Measurements from ENCODE around the gene MFSD6. TPM values are rescaled to one million over a fixed set of nuclear protein-coding genes. Genes with fewer than 3 reads are reported as not detected.

MFSD6 gene
- total RNA-seq, 1 experiment from 2014 or later: 20.9 TPM

DNA sequence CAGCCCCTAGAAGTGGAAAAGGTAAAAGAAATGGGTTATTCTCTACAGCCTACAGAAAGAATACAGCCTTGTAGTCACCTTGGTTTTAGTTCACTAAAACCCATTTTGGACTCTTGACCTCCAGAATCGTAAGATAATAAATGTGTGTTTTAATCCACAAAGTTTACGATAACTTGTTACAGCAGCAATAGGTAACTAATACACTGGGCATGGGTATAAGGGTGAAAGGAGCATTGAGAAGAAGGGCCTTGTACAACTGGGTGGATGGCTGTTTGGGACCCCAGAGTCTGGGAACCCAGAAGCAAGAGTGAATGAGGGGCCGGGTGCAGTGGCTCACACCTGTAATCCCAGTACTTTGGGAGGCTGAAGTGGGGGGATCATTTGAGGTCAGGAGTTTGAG lies 2.2 kb upstream of the MFSD6 start:
- no peak overlapping the region for H3K9ac ChIP-seq (ENCODE audit: low read length)
- ChIA-PET POLR2A (ENCODE audit: unreplicated experiment) (no interaction called here), CTCF (no interaction called here)
- H3F3A ChIP-seq (ENCODE audit: low read length, unreplicated experiment): no peaks in the 10 kb centered on the region
- no peak for TF ChIP-seq EZH2 (IDR thresholded peaks at IDR 0.05; ENCODE audit: low read length, unreplicated experiment)
- no peak overlapping the region for H2AFZ ChIP-seq (ENCODE audit: low read length)
- no peaks in the 10 kb centered on the region for H3K79me2 ChIP-seq (ENCODE audit: low read length)
- no peaks in the 10 kb centered on the region for H4K20me1 ChIP-seq (ENCODE audit: low read length)
- no peaks in the 10 kb centered on the region for H3K9me3 ChIP-seq (ENCODE audit: low read length)
- no peaks in the 10 kb centered on the region for H3K27me3 ChIP-seq (ENCODE audit: low read length)
- H3K27ac ChIP-seq (ENCODE audit: low read length): no peak overlapping the region
- no peak for ATAC-seq
- H3K36me3 ChIP-seq (ENCODE audit: low read depth, low read length): no peaks in the 10 kb centered on the region
- BruUV-seq (replicated peaks): no TSS peak
- peaks cover 20% of the 10 kb centered on the region for H3K4me1 ChIP-seq (ENCODE audit: insufficient read depth, low read length)
- no peak overlapping the region for H3K4me3 ChIP-seq (ENCODE audit: low read length)
- DNase-seq: no peak
- H3K4me2 ChIP-seq (ENCODE audit: low read length): no peak overlapping the region
- intact Hi-C loops (cut with micrococcal nuclease): loop anchor here (5.0 kb wide), 1 partner anchor 61 kb away; no protein-coding TSS in a partner anchor
- no peaks in the 10 kb centered on the region for H3K9me2 ChIP-seq (replicated peaks; ENCODE audit: low read length)

DNA sequence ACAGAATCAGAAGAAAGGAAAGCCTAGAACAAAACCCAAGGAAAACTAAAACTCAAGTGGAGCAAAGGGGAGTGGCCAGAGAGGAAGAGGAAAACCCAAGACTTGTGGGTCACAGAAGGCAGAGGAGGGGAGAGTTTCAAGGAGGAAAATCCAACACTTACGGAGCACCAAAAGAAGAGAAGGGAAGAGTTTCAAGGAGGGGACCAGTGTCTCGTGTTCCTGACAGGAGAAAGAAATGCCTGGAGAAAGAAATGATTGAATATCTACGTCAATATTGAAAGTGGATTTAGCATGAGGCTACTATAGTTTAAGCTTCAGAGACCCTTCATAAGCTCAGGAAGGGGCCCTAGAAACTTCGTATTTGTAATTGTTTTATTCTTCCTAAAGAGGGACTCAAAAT lies 1.4 kb upstream of the MFSD6 start:
- no peak for TF ChIP-seq EZH2phosphoT487 (IDR thresholded peaks at IDR 0.05; ENCODE audit: borderline replicate concordance, low read length)
- no peak for TF ChIP-seq EZH2 (IDR thresholded peaks at IDR 0.05; ENCODE audit: low read length, unreplicated experiment)
- TF ChIP-seq, protein P1, sequence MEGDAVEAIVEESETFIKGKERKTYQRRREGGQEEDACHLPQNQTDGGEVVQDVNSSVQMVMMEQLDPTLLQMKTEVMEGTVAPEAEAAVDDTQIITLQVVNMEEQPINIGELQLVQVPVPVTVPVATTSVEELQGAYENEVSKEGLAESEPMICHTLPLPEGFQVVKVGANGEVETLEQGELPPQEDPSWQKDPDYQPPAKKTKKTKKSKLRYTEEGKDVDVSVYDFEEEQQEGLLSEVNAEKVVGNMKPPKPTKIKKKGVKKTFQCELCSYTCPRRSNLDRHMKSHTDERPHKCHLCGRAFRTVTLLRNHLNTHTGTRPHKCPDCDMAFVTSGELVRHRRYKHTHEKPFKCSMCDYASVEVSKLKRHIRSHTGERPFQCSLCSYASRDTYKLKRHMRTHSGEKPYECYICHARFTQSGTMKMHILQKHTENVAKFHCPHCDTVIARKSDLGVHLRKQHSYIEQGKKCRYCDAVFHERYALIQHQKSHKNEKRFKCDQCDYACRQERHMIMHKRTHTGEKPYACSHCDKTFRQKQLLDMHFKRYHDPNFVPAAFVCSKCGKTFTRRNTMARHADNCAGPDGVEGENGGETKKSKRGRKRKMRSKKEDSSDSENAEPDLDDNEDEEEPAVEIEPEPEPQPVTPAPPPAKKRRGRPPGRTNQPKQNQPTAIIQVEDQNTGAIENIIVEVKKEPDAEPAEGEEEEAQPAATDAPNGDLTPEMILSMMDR (conservative IDR thresholded peaks at IDR 0.05; ENCODE audit: low read depth, low read length): no peak
- peaks cover 20% of the 10 kb centered on the region for H3K4me1 ChIP-seq (ENCODE audit: insufficient read depth, low read length)
- H3K9me2 ChIP-seq (replicated peaks; ENCODE audit: low read length): no peaks in the 10 kb centered on the region
- H3K9me3 ChIP-seq (ENCODE audit: low read length): no peaks in the 10 kb centered on the region
- no peaks in the 10 kb centered on the region for H4K20me1 ChIP-seq (ENCODE audit: low read length)
- no peaks in the 10 kb centered on the region for H3F3A ChIP-seq (ENCODE audit: low read length, unreplicated experiment)
- CTCF ChIA-PET: no interaction called here
- no peaks in the 10 kb centered on the region for H3K27me3 ChIP-seq (ENCODE audit: low read length)
- intact Hi-C loops (cut with micrococcal nuclease): loop anchor here (5.0 kb wide), 1 partner anchor 60 kb away; no protein-coding TSS in a partner anchor
- H3K9ac ChIP-seq (ENCODE audit: low read length): no peak overlapping the region
- BruUV-seq (replicated peaks): no TSS peak
- no peak for DNase-seq
- H3K79me2 ChIP-seq (ENCODE audit: low read length): no peaks in the 10 kb centered on the region
- H3K27ac ChIP-seq (ENCODE audit: low read length): no peak overlapping the region
- H3K36me3 ChIP-seq (ENCODE audit: low read depth, low read length): no peaks in the 10 kb centered on the region
- no peak overlapping the region for H3K4me2 ChIP-seq (ENCODE audit: low read length)
- no peak for ATAC-seq
- H3K4me3 ChIP-seq (ENCODE audit: low read length): no peak overlapping the region
- no peak overlapping the region for H2AFZ ChIP-seq (ENCODE audit: low read length)
- POLR2A ChIA-PET (ENCODE audit: unreplicated experiment): no interaction called here

- CTCF ChIA-PET: no interaction called here
- TF ChIP-seq EZH2 (IDR thresholded peaks at IDR 0.05; ENCODE audit: low read length, unreplicated experiment) (no peak), EZH2phosphoT487 (IDR thresholded peaks at IDR 0.05; ENCODE audit: borderline replicate concordance, low read length) (no peak)
- TF ChIP-seq, protein P1 (conservative IDR thresholded peaks at IDR 0.05; ENCODE audit: low read depth, low read length): no peak
Observed at GRCh38 chr2:190407246-190407661, 901 bp upstream of the MFSD6 start.

More at GRCh38 chr2:190407246-190407661, 901 bp upstream of the MFSD6 start:
- H3K9ac ChIP-seq (ENCODE audit: low read length): no peak overlapping the region
- peak overlapping the region; percentile 96 for H2AFZ ChIP-seq (ENCODE audit: low read length)
- POLR2A ChIA-PET (ENCODE audit: unreplicated experiment): no interaction called here
- H3K36me3 ChIP-seq (ENCODE audit: low read depth, low read length): no peaks in the 10 kb centered on the region
- ATAC-seq: no peak
- H4K20me1 ChIP-seq (ENCODE audit: low read length): no peaks in the 10 kb centered on the region
- H3K9me3 ChIP-seq (ENCODE audit: low read length): no peaks in the 10 kb centered on the region
- no peaks in the 10 kb centered on the region for H3K9me2 ChIP-seq (replicated peaks; ENCODE audit: low read length)
- peak overlapping the region; percentile 96 for H3K4me2 ChIP-seq (ENCODE audit: low read length)
- intact Hi-C loops (cut with micrococcal nuclease): loop anchor here (5.0 kb wide), 1 partner anchor 60 kb away; no protein-coding TSS in a partner anchor
- H3K79me2 ChIP-seq (ENCODE audit: low read length): no peaks in the 10 kb centered on the region
- H3K27me3 ChIP-seq (ENCODE audit: low read length): no peaks in the 10 kb centered on the region
- peak; percentile 5 for DNase-seq
- no peak overlapping the region for H3K27ac ChIP-seq (ENCODE audit: low read length)
- no TSS peak for BruUV-seq (replicated peaks)
- peaks cover 20% of the 10 kb centered on the region for H3K4me1 ChIP-seq (ENCODE audit: insufficient read depth, low read length)
- H3F3A ChIP-seq (ENCODE audit: low read length, unreplicated experiment): no peaks in the 10 kb centered on the region
- peak overlapping the region; percentile 96 for H3K4me3 ChIP-seq (ENCODE audit: low read length)

Data from PC-3 (cell line).